ENCODE results near the gene GALNT2.

DNA sequence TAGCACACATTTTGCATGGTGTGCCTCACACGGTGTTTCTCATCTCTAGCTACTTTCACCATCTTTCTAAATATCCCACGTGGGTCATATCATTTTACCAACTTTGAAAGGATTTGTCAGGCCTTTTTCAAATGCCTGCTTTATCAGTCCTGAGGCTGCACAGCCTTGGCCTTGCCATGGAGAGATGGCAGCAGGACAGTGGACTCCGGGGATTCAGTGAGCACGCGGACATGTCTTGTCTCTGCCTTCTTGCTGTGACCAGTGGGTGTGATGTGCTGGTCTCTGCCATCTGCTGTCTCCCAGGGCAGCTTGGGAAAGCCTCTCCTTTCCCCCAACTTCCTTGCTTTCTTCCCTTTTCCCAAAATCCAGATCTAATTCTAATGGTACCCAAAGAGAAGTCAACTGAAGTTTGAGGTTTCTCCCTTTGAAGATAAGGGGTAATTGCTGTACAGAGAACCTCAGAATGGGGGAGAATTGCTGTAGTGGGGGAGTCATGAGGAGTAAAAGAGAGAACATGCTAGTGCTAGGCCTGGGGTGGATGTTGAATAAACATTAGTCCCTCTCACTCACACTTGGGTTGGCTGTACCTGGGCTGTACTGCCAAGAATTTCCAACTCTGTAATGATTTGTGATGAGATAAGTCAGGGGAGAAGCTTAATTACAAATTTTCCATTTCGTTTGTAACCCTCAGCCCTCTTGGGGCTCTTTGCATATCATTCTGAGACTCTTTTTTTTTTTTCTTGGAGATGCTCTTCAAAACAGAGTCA lies 99.5 kb downstream of the GALNT2 start:
- TF ChIP-seq, protein P1, sequence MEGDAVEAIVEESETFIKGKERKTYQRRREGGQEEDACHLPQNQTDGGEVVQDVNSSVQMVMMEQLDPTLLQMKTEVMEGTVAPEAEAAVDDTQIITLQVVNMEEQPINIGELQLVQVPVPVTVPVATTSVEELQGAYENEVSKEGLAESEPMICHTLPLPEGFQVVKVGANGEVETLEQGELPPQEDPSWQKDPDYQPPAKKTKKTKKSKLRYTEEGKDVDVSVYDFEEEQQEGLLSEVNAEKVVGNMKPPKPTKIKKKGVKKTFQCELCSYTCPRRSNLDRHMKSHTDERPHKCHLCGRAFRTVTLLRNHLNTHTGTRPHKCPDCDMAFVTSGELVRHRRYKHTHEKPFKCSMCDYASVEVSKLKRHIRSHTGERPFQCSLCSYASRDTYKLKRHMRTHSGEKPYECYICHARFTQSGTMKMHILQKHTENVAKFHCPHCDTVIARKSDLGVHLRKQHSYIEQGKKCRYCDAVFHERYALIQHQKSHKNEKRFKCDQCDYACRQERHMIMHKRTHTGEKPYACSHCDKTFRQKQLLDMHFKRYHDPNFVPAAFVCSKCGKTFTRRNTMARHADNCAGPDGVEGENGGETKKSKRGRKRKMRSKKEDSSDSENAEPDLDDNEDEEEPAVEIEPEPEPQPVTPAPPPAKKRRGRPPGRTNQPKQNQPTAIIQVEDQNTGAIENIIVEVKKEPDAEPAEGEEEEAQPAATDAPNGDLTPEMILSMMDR (conservative IDR thresholded peaks at IDR 0.05; ENCODE audit: low read depth, low read length): no peak
- TF ChIP-seq POLR2A (IDR thresholded peaks at IDR 0.05; ENCODE audit: low read depth, low read length) (no peak), MXI1 (IDR thresholded peaks at IDR 0.05; ENCODE audit: borderline replicate concordance, low read depth, low read length) (no peak), BHLHE40 (IDR thresholded peaks at IDR 0.05; ENCODE audit: low read depth, low read length) (no peak), RCOR1 (IDR thresholded peaks at IDR 0.05; ENCODE audit: insufficient replicate concordance, low read length) (no peak), RAD21 (IDR thresholded peaks at IDR 0.05; ENCODE audit: low read length) (no peak), RFX5 (IDR thresholded peaks at IDR 0.05; ENCODE audit: low read depth, low read length) (no peak), CEBPB (IDR thresholded peaks at IDR 0.05; ENCODE audit: low read depth, low read length) (no peak), FOS (IDR thresholded peaks at IDR 0.05; ENCODE audit: low read depth, low read length) (no peak)
- TF ChIP-seq, protein P2, sequence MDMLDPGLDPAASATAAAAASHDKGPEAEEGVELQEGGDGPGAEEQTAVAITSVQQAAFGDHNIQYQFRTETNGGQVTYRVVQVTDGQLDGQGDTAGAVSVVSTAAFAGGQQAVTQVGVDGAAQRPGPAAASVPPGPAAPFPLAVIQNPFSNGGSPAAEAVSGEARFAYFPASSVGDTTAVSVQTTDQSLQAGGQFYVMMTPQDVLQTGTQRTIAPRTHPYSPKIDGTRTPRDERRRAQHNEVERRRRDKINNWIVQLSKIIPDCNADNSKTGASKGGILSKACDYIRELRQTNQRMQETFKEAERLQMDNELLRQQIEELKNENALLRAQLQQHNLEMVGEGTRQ (IDR thresholded peaks at IDR 0.05; ENCODE audit: low read depth, low read length): no peak
- TF ChIP-seq, protein P3, sequence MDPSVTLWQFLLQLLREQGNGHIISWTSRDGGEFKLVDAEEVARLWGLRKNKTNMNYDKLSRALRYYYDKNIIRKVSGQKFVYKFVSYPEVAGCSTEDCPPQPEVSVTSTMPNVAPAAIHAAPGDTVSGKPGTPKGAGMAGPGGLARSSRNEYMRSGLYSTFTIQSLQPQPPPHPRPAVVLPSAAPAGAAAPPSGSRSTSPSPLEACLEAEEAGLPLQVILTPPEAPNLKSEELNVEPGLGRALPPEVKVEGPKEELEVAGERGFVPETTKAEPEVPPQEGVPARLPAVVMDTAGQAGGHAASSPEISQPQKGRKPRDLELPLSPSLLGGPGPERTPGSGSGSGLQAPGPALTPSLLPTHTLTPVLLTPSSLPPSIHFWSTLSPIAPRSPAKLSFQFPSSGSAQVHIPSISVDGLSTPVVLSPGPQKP (IDR thresholded peaks at IDR 0.05; ENCODE audit: borderline replicate concordance, low read depth, low read length): no peak

All from IMR-90 (cell line).